Sigmoid colon (tissue), 7 donors: ENCODE measurements around the gene SYT8. TPM values are rescaled to one million over a fixed set of nuclear protein-coding genes. Genes with fewer than 3 reads are reported as not detected.
"Not testable (repeated sequence)": the region's sequence is repeated elsewhere in the genome, so short reads cannot be mapped to it uniquely, and the experiment has no call there.

Experiments used
- DNase-seq: peaks from one replicate; pipeline ENCODE4 v3.0.0-alpha.2; 2019
- H3K27ac ChIP-seq, 4 donors: fragments of 200-600 bp; sonication (generic); one replicate each; pipeline ENCODE4 v1.5.1; 2016 to 2019; ENCODE audit warnings: mild to moderate bottlenecking in 1 of 4
- H3K27me3 ChIP-seq, 3 donors: fragments of 200-600 bp; sonication (generic); one replicate each; pipeline ENCODE4 v1.5.1; 2019; ENCODE audit warnings: mild to moderate bottlenecking in 1 of 3
- H3K36me3 ChIP-seq, 4 donors: fragments of 200-600 bp; sonication (generic); one replicate each; pipeline ENCODE4 v1.5.1; 2016 to 2019
- H3K4me1 ChIP-seq, 4 donors: fragments of 200-600 bp; sonication (generic); one replicate each; pipeline ENCODE4 v1.5.1; 2017 to 2019
- H3K4me3 ChIP-seq, 4 donors: fragments of 200-600 bp; sonication (generic); one replicate each; pipeline ENCODE4 v1.5.1; 2017 to 2019; ENCODE audit warnings: mild to moderate bottlenecking in 2 of 4, moderate library complexity in 1 of 4
- H3K9me3 ChIP-seq, 4 donors: fragments of 200-600 bp in 3 of 4; sonication (generic) in 3 of 4; one replicate each; pipeline versions ENCODE4 v1.5.1 to v1.6.1; 2013 to 2019
- CTCF ChIP-seq, 4 experiments: fragments of 450-650 bp in 3 of 4; fragments of 200-600 bp in 1 of 4; IDR thresholded peaks; one replicate each; pipeline ENCODE4 v1.5.1; 2016 to 2019; ENCODE audit warnings: antibody characterized with exemption in 4 of 4, mild to moderate bottlenecking in 3 of 4, moderate library complexity in 2 of 4
- EP300 ChIP-seq, 4 donors: sonication (generic); formaldehyde crosslinking; IDR thresholded peaks; one replicate each; pipeline ENCODE4 v1.6.1; 2017; ENCODE audit warnings: antibody characterized with exemption in 4 of 4
- POLR2A ChIP-seq, 2 donors: fragments of 450-650 bp; IDR thresholded peaks; one replicate each; pipeline ENCODE4 v1.6.1; 2016; ENCODE audit warnings: antibody characterized with exemption in 2 of 2, mild to moderate bottlenecking in 2 of 2, moderate library complexity in 2 of 2
- POLR2AphosphoS5 ChIP-seq, 4 donors: sonication (generic); formaldehyde crosslinking; IDR thresholded peaks; one replicate each; pipeline ENCODE4 v1.6.1; 2017; ENCODE audit warnings: antibody characterized with exemption in 4 of 4
- WGBS, 2 donors: extraction: QIAGEN DNeasy Blood & Tissue Kit; methylation state at CpG; one replicate each; pipeline ENCODE4 v1.1.7; 2013; 5-methylcytosine and 5-hydroxymethylcytosine counted together
- intact Hi-C: fragments of 100-400 bp; cut with DNase I; formaldehyde crosslinking; loops from one replicate; pipeline ENCODE4 v1.15.1; 2023
- polyA plus RNA-seq, 3 donors: library from polyadenylated mRNA; stranded (reverse); fragments of 200-250 nt; gene quantifications; one replicate each; pipeline ENCODE4 v1.2.3, GENCODE V29; 2013
- total RNA-seq, 4 donors: library from RNA; depleted of rRNA; stranded (reverse); fragments of >200 nt; gene quantifications; one replicate each; pipeline ENCODE4 v1.1.0, GENCODE V29; 2016
- donor health status: healthy with polysubstance abuse.
- donor health status: Bipolar disorder and iron deficiency.
- donor health status: healthy.

SYT8 gene
- total and polyA plus RNA-seq, 7 donors, result 1.8 to 5.4 TPM; not detected in 5

DNA sequence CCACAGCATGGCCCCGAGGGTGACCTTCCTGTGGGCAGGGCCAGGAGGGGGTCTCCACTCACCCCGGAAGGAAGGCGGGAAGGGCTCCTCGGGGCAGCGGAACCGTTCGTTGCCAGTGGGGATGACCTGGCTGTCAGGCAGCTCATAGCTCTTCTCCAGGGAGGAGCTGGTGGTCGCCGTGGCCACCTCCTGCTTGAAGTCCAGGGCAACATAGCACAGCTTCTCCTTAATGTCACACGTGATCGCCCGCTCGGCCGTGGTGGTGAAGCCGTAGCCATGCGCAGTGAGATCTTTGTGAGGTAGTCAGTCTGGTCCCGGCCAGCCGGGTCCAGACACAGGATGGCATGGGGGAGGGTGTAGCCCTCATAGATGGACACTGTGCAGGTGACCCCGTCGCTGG, 31.5 kb upstream of the SYT8 start:
- H3K27me3 ChIP-seq, result peaks cover 0 to 21% (median 0%) of the 10 kb centered on the region in 3 donors
- no peak overlapping the region for H3K27ac ChIP-seq
- H3K9me3 ChIP-seq, result no peaks in the 10 kb centered on the region
- DNase-seq, result no peak
- H3K4me1 ChIP-seq, result no peaks in the 10 kb centered on the region
- no peak overlapping the region for H3K4me3 ChIP-seq
- H3K36me3 ChIP-seq, result no peaks in the 10 kb centered on the region
- WGBS, 2 donors, result 95% methylated on average over 20 of the region's 20 CpGs
- intact Hi-C loops, result no loop called here
- TF ChIP-seq POLR2AphosphoS5 (IDR thresholded peaks at IDR 0.05), result no peak
- no peak for TF ChIP-seq POLR2A (IDR thresholded peaks at IDR 0.05)
- TF ChIP-seq EP300 (IDR thresholded peaks at IDR 0.05), result no peak
- no peak for TF ChIP-seq CTCF (IDR thresholded peaks at IDR 0.05)

DNA sequence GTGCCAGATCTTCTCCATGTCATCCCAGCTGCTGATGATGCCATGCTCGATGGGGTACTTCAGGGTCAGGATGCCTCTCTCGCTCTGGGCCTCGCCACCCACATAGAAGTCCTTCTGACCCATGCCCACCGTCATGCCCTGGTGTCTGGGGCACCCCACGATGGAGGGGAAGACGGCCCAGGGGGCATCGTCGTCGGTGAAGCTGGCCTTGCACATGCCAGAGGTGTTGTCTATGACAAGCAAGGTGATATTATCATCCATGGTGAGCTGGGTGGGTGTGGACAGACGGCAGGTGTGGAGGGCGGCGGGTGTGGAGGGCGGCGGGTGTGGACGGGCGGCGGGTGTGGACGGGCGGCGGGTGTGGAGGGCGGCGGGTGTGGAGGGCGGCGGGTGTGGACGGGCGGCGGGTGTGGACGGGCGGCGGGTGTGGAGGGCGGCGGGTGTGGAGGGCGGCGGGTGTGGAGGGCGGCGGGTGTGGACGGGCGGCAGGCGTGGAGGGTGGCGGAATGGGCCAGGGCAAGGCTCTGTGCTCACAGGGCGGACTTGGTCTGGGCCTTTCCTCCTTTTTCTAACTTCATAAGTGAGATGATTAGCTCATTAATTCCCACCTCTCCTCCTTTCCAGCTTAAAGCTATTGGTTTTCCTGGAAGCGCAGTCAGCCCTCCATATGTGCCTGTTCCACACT, 30.8 kb upstream of the SYT8 start:
- H3K4me3 ChIP-seq, intact Hi-C loops, DNase-seq, H3K4me1 ChIP-seq, H3K9me3 ChIP-seq, H3K27ac ChIP-seq, H3K36me3 ChIP-seq: not testable (repeated sequence)
- peaks cover 0 to 19% (median 0%) of the 10 kb centered on the region in 3 donors for H3K27me3 ChIP-seq
- 55 to 88% methylated on average over 26 to 35 of the region's 42 CpGs for WGBS, 2 donors

- TF ChIP-seq POLR2A (IDR thresholded peaks at IDR 0.05) (no peak), CTCF (IDR thresholded peaks at IDR 0.05) (no peak), EP300 (IDR thresholded peaks at IDR 0.05) (no peak), POLR2AphosphoS5 (IDR thresholded peaks at IDR 0.05) (no peak)
- intact Hi-C loops, result no loop called here
- 93% methylated on average over 15 of the region's 15 CpGs for WGBS, 2 donors
Observed at GRCh38 chr11:1805525-1805924, 29.3 kb upstream of the SYT8 start.

GRCh38 chr11:1807264-1807995, 27.4 kb upstream of the SYT8 start:
- H3K4me3 ChIP-seq, result no peak overlapping the region
- no peak overlapping the region for H3K27ac ChIP-seq
- no peak for TF ChIP-seq POLR2A (IDR thresholded peaks at IDR 0.05)
- TF ChIP-seq POLR2AphosphoS5 (IDR thresholded peaks at IDR 0.05), result no peak
- TF ChIP-seq CTCF (IDR thresholded peaks at IDR 0.05), result no peak
- TF ChIP-seq EP300 (IDR thresholded peaks at IDR 0.05), result no peak
- no peak for DNase-seq
- H3K36me3 ChIP-seq, result no peaks in the 10 kb centered on the region
- intact Hi-C loops, result no loop called here
- H3K27me3 ChIP-seq, result peaks cover 0 to 26% (median 0%) of the 10 kb centered on the region in 3 donors
- no peaks in the 10 kb centered on the region for H3K9me3 ChIP-seq
- WGBS, 2 donors, result 23 to 66% methylated on average over 14 of the region's 14 CpGs
- H3K4me1 ChIP-seq, result no peaks in the 10 kb centered on the region

More at GRCh38 chr11:1805525-1805924, 29.3 kb upstream of the SYT8 start:
- Histone ChIP-seq H3K27ac (no peak overlapping the region), H3K4me1 (no peaks in the 10 kb centered on the region), H3K27me3 (peaks cover 0 to 19% (median 0%) of the 10 kb centered on the region in 3 donors), H3K36me3 (no peaks in the 10 kb centered on the region), H3K4me3 (no peak overlapping the region), H3K9me3 (no peaks in the 10 kb centered on the region)
- no peak for DNase-seq

- DNase-seq, result no peak
- H3K27ac ChIP-seq, result no peak overlapping the region
- 69 to 79% methylated on average over 10 of the region's 10 CpGs for WGBS, 2 donors
Observed at GRCh38 chr11:1810761-1811160, 24.0 kb upstream of the SYT8 start.

More at GRCh38 chr11:1810761-1811160, 24.0 kb upstream of the SYT8 start:
- H3K9me3 ChIP-seq, result no peaks in the 10 kb centered on the region
- H3K4me1 ChIP-seq, result no peaks in the 10 kb centered on the region
- TF ChIP-seq POLR2A (IDR thresholded peaks at IDR 0.05), result no peak
- TF ChIP-seq POLR2AphosphoS5 (IDR thresholded peaks at IDR 0.05), result no peak
- no peak for TF ChIP-seq EP300 (IDR thresholded peaks at IDR 0.05)
- no peak for TF ChIP-seq CTCF (IDR thresholded peaks at IDR 0.05)
- H3K36me3 ChIP-seq, result no peaks in the 10 kb centered on the region
- peaks cover 0 to 17% (median 0%) of the 10 kb centered on the region in 3 donors for H3K27me3 ChIP-seq
- no peak overlapping the region for H3K4me3 ChIP-seq
- intact Hi-C loops, result no loop called here
